Heart left ventricle (tissue), 16 donors: Measurements from ENCODE around the gene CHN2. TPM values are rescaled to one million over a fixed set of nuclear protein-coding genes. Genes with fewer than 3 reads are reported as not detected.
A peak's percentile ranks its signal among the peaks of the same experiment; 100 is the strongest.

Source experiments
- ATAC-seq, 4 donors: fragments of 200-7000 bp; cut with Tn5 transposase; one replicate each; pipeline ENCODE4 v1.9.1; 2020 to 2022; ENCODE audit warnings: moderate library complexity in 4 of 4, mild to moderate bottlenecking in 3 of 4, moderate number of reproducible peaks in 1 of 4
- DNase-seq, 5 donors: peaks; one replicate each; pipeline ENCODE4 v3.0.0-alpha.2; 2020
- H3K27ac ChIP-seq, 12 donors: fragments of 200-600 bp; sonication (generic) in 4 of 12; one replicate each; pipeline versions ENCODE4 v1.5.0 to v1.8.0; 2016 to 2022; ENCODE audit warnings: mild to moderate bottlenecking in 2 of 12
- H3K27me3 ChIP-seq, 9 donors: fragments of 200-600 bp; sonication (generic) in 2 of 9; one replicate each; pipeline versions ENCODE4 v1.5.1 to v1.8.0; 2016 to 2022; ENCODE audit warnings: mild to moderate bottlenecking in 3 of 9
- H3K36me3 ChIP-seq, 9 donors: fragments of 200-600 bp; sonication (generic) in 2 of 9; one replicate each; pipeline versions ENCODE4 v1.5.0 to v1.8.0; 2018 to 2022; ENCODE audit warnings: mild to moderate bottlenecking in 2 of 9
- H3K4me1 ChIP-seq, 12 donors: fragments of 200-600 bp; sonication (generic) in 4 of 12; one replicate each; pipeline versions ENCODE4 v1.5.0 to v1.8.0; 2016 to 2022; ENCODE audit warnings: mild to moderate bottlenecking in 3 of 12
- H3K4me3 ChIP-seq, 12 donors: fragments of 200-600 bp; sonication (generic) in 4 of 12; one replicate each; pipeline versions ENCODE4 v1.5.0 to v1.8.0; 2017 to 2022; ENCODE audit warnings: mild to moderate bottlenecking in 9 of 12, moderate library complexity in 4 of 12
- H3K9me3 ChIP-seq, 12 donors: fragments of 200-600 bp; sonication (generic) in 4 of 12; one replicate each; pipeline versions ENCODE4 v1.5.0 to v1.8.0; 2016 to 2022; ENCODE audit warnings: mild to moderate bottlenecking in 1 of 12
- CTCF ChIP-seq, 12 donors: fragments of 200-600 bp; sonication (generic) in 4 of 12; IDR thresholded peaks; one replicate each; pipeline versions ENCODE4 v1.5.0 to v1.8.0; 2018 to 2022; ENCODE audit warnings: antibody characterized with exemption in 12 of 12, mild to moderate bottlenecking in 5 of 12
- POLR2A ChIP-seq, 2 donors: fragments of 450-650 bp; IDR thresholded peaks; one replicate each; pipeline ENCODE4 v1.6.1; 2017; ENCODE audit warnings: antibody characterized with exemption in 2 of 2, mild to moderate bottlenecking in 2 of 2, moderate library complexity in 2 of 2
- WGBS, 4 donors: extraction: QIAGEN DNeasy Blood & Tissue Kit in 2 of 4; methylation state at CpG; one replicate each; pipeline versions ENCODE4 v1.1.5 to v1.1.7; 2013 to 2018; 5-methylcytosine and 5-hydroxymethylcytosine counted together
- intact Hi-C, 10 donors: fragments of 100-400 bp; cut with DNase I; formaldehyde crosslinking; loops; one replicate each; pipeline versions ENCODE4 v1.11.1 to v1.14.2; 2022
- polyA plus RNA-seq, 2 donors: library from polyadenylated mRNA; stranded (reverse); fragments of 200-250 nt; gene quantifications; one replicate each; pipeline ENCODE4 v1.2.3, GENCODE V29; 2013
- total RNA-seq, 9 donors: library from RNA; depleted of rRNA in 2 of 9; stranded (reverse); fragments of >200 nt in 2 of 9; fragmentation: NEBNext Ultra II Directional in 3 of 9; extraction: Animal tissue kit (Norgen Biotek cat#: 25700) in 3 of 9; gene quantifications; one replicate each; pipeline versions ENCODE4 v1.1.0 to v1.2.4, GENCODE V29; 2016 to 2023
- donor health status: ischemic (EF 13 %, LVEDD 7.1; RV severe dilation, severe dysfunction).
- donor health status: healthy with polysubstance abuse.
- donor health status: DM: no; HTN: yes; CAD: no.
- donor health status: DM: no; HTN: no; CAD: no.
- donor health status: ischemic (EF 25% LVEDD 6.9; RV normal size, moderate dysfunction).
- donor health status: ischemic (EF 25% LVEDD 5.7; RV mildly dilated, moderate dysfunction).
- donor health status: healthy.
- donor health status: DM: yes; HTN: yes; CAD: no.
- donor health status: ischemic (EF 35%, LVEDD 5.7; RV mildly dilated, moderate dysfunction).
- donor health status: nonischemic (EF 11% LVEDD 7.7; RV severe dilation, severe dysfunction).
- donor health status: DM: yes; HTN: yes; CAD: no.
- donor health status: PGD.
- donor health status: ischemic (EF 29% LVEDD 5.4; RV normal size, mild dysfunction).
- donor health status: nonischemic (EF 23%, LVEDD 6.1; RV moderate dilation, normal function).

CHN2 gene
- total and polyA plus RNA-seq, 11 donors = 11.2 to 54.4 (median 33.6) TPM

- Histone ChIP-seq H3K4me1 (peaks cover 0 to 8% (median 2%) of the 10 kb centered on the region in 12 donors), H3K36me3 (peaks cover 0 to 19% (median 0%) of the 10 kb centered on the region in 9 donors), H3K27ac (no peak overlapping the region), H3K4me3 (no peak overlapping the region), H3K27me3 (no peaks in the 10 kb centered on the region), H3K9me3 (no peaks in the 10 kb centered on the region)
- intact Hi-C loops = no loop called here
- ATAC-seq (peak in 3 of 4 donors; percentile 28 to 64 (median 38)), DNase-seq (no peak)
- TF ChIP-seq CTCF (IDR thresholded peaks at IDR 0.05) (no peak), POLR2A (IDR thresholded peaks at IDR 0.05) (no peak)
- WGBS, 4 donors = 66 to 78% (median 70%) methylated on average over 7 of the region's 7 CpGs
Measured at GRCh38 chr7:29375641-29376562, 181.3 kb downstream of the CHN2 start.

- TF ChIP-seq POLR2A (IDR thresholded peaks at IDR 0.05) = no peak
Measured at GRCh38 chr7:29377718-29378117, 183.1 kb downstream of the CHN2 start.

GRCh38 chr7:29379551-29379950 is 185.0 kb downstream of the CHN2 start:
- intact Hi-C loops = no loop called here
- Histone ChIP-seq H3K27ac (no peak overlapping the region), H3K36me3 (peaks cover 0 to 11% (median 0%) of the 10 kb centered on the region in 9 donors), H3K9me3 (no peaks in the 10 kb centered on the region), H3K4me1 (peaks cover 0 to 18% (median 1%) of the 10 kb centered on the region in 12 donors), H3K27me3 (no peaks in the 10 kb centered on the region), H3K4me3 (no peak overlapping the region)
- WGBS, 4 donors = 85 to 90% (median 89%) methylated on average over 2 of the region's 2 CpGs
- no peak for DNase-seq
- TF ChIP-seq CTCF (IDR thresholded peaks at IDR 0.05) (no peak), POLR2A (IDR thresholded peaks at IDR 0.05) (no peak)
- ATAC-seq = no peak

More at GRCh38 chr7:29377718-29378117, 183.1 kb downstream of the CHN2 start:
- H3K4me1 ChIP-seq = peaks cover 0 to 5% (median 2%) of the 10 kb centered on the region in 12 donors
- intact Hi-C loops = no loop called here
- DNase-seq = no peak
- H3K27me3 ChIP-seq = no peaks in the 10 kb centered on the region
- 83 to 91% (median 85%) methylated on average over 4 of the region's 4 CpGs for WGBS, 4 donors
- peaks cover 0 to 11% (median 0%) of the 10 kb centered on the region in 9 donors for H3K36me3 ChIP-seq
- H3K9me3 ChIP-seq = no peaks in the 10 kb centered on the region
- H3K27ac ChIP-seq = no peak overlapping the region
- no peak for ATAC-seq
- H3K4me3 ChIP-seq = no peak overlapping the region

GRCh38 chr7:29381206-29382094 is 186.9 kb downstream of the CHN2 start:
- intact Hi-C loops = no loop called here
- 87 to 96% (median 91%) methylated on average over 5 of the region's 5 CpGs for WGBS, 4 donors
- peaks cover 0 to 13% (median 0%) of the 10 kb centered on the region in 12 donors for H3K4me1 ChIP-seq
- TF ChIP-seq CTCF (IDR thresholded peaks at IDR 0.05) = no peak
- no peak for TF ChIP-seq POLR2A (IDR thresholded peaks at IDR 0.05)
- no peaks in the 10 kb centered on the region for H3K9me3 ChIP-seq
- H3K27me3 ChIP-seq = no peaks in the 10 kb centered on the region
- peaks cover 0 to 4% (median 0%) of the 10 kb centered on the region in 9 donors for H3K36me3 ChIP-seq
- no peak overlapping the region for H3K4me3 ChIP-seq
- DNase-seq (no peak), ATAC-seq (no peak)
- no peak overlapping the region for H3K27ac ChIP-seq
